GM21528 (cell line): ENCODE measurements around the gene SH3RF3.
"Not testable (repeated sequence)": the region's sequence is repeated elsewhere in the genome, so short reads cannot be mapped to it uniquely, and the experiment has no call there.

Experiments used
- ATAC-seq: cut with Tn5 transposase; IDR thresholded peaks from one replicate; pipeline ENCODE4 v1.9.1; 2021; ENCODE audit warnings: mild to moderate bottlenecking, moderate library complexity; ENCODE audit not compliant: unreplicated experiment, low FRiP score

SH3RF3 gene

DNA sequence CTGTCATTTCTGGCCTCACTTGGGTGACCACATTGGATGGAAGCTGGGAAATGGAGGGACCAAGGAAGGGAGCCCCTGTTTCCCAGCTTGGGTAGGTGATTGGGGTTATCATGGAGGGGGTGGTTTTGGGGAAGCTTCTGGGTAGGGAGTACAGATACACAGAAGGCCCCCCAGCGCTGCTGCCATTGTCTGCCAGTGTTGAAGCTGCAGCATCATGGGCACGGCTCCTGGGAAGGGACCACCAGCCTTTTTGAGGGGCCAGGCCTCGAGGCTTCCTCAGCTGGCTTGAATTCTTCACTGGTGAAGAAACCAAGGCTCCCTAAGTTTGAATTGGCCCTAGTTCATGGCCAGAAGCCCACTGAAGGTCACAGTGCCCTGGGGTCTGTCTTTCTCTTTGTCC lies 25.2 kb downstream of the SH3RF3 start:
- no peak for ATAC-seq

GRCh38 chr2:109155553-109156451 lies 26.8 kb downstream of the SH3RF3 start:
- no peak for ATAC-seq

GRCh38 chr2:109157563-109158105 lies 28.6 kb downstream of the SH3RF3 start:
- no peak for ATAC-seq

GRCh38 chr2:109158237-109158636 lies 29.2 kb downstream of the SH3RF3 start:
- no peak for ATAC-seq

DNA sequence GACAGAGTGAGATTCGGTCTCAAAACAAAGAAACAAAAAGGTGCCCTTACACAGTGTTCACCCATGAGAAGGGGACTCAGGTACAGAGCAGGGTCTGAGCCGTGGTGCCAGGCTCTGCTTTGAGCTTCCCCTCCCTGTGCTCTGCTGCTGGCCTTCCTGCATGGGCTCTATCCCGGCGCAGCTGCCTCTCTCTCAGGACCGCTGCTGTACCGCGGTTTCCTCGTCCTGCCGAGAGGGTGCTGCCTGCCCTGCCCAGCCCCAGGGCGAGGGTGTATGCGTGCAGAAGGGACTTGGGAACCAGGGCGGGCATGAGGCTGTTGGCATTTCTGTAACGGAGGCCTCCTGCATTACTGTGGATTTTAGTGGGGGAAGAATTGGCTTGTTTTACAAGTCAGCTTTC lies 30.1 kb downstream of the SH3RF3 start:
- no peak for ATAC-seq

- no peak for ATAC-seq
Observed at GRCh38 chr2:109160714-109161440, 31.9 kb downstream of the SH3RF3 start.

DNA sequence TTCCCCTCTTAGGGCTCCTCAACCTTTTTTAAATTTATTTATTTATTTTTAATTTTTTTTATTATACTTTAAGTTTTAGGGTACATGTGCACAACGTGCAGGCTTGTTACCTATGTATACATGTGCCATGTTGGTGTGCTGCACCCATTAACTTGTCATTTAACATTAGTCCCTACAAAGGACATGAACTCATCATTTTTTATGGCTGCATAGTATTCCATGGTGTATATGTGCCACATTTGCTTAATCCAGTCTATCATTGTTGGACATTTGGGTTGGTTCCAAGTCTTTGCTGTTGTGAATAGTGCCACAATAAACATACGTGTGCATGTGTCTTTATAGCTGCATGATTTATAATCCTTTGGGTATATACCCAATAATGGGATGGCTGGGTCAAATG lies 33.4 kb downstream of the SH3RF3 start:
- ATAC-seq: not testable (repeated sequence)

DNA sequence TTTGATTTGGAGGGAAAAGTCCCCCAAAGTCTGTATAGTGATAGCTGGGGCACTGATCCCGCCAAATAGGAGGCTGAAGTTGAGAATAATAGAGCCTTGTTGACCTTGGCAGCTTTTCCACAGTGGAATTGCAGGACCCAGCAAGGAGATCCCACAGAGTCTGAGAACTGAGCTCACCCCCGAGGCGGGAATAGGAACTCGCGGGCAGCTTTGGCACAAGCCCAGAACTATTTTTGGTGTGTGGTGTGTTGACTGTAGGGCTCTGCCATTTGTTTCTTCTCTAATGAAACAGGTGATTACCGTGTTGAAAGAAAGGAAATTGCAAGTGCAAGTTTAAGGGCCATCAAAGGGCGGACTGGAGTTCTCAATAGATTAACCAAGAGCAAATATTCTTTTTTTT lies 34.0 kb downstream of the SH3RF3 start:
- no peak for ATAC-seq

- ATAC-seq: no peak
Observed at GRCh38 chr2:109164311-109164710, 35.3 kb downstream of the SH3RF3 start.

DNA sequence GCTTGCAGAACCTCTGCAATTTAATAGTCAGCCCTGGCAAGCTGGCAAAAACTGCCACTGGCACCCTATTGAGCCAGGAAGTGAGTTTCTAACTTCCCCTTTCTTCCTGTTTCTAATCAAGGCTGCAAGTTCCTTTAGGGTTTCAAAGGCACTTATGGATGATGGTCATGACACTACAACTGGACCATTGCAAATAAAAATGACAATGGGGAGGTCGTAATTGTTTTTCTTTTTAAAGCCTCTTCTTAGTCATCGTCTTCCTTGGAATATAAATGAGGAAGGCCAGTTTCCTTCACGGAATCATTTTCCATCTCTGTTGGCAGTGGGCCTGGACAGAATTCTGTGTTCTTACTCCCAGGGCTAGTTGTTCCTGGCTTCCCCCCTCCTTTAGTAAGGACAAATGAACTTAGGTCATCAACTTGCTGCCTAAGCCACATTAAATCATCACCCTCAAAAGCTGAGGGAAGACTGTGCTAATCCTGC lies 35.8 kb downstream of the SH3RF3 start:
- no peak for ATAC-seq

GRCh38 chr2:109166811-109167210 lies 37.8 kb downstream of the SH3RF3 start:
- ATAC-seq: no peak

GRCh38 chr2:109168086-109168485 lies 39.1 kb downstream of the SH3RF3 start:
- no peak for ATAC-seq

- no peak for ATAC-seq
Observed at GRCh38 chr2:109168716-109169115, 39.7 kb downstream of the SH3RF3 start.

- ATAC-seq: no peak
Observed at GRCh38 chr2:109170645-109171044, 41.6 kb downstream of the SH3RF3 start.

DNA sequence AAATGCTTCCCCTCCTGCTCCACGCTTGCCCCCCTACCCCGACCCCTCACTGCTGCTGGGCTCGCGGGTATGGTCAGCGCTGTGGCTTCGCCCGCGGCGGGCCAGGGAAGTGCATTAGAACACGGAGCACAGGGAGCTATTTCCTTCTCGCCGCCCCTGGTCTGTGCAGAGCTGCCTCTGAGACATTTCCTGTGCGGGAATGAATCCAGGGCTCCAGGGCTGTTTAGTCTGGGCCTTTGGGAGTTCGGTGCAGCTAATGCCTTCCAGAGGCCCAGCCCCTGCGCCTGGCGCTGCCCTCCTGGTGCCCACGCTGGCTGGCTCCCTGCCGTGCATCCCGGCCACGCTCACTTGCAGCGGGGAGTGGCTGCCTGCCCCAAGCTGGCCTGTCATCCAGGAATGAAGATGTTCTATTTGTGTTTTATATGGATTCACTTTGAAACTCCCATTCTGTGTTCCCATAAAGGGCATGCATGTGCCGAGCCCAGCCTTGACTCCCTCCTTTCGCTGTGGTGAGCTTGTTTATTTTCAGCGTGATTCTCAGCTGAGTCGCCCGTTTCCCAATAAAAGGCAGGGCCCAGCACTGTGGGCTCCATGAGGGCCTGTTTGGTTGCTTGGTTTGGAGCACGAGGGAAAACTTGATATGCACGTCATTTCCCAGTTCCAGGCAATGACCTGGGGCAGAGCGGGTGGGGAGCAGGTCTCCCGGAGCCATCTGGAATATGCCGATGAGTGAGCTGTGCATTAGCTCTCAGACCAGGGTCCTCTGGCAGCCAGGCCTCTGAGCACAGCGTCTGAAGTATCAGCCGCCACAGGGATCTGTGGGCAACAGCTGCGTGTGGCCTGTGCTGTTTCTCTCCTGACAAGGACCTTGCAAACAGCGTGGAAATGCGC lies 42.7 kb downstream of the SH3RF3 start:
- no peak for ATAC-seq

DNA sequence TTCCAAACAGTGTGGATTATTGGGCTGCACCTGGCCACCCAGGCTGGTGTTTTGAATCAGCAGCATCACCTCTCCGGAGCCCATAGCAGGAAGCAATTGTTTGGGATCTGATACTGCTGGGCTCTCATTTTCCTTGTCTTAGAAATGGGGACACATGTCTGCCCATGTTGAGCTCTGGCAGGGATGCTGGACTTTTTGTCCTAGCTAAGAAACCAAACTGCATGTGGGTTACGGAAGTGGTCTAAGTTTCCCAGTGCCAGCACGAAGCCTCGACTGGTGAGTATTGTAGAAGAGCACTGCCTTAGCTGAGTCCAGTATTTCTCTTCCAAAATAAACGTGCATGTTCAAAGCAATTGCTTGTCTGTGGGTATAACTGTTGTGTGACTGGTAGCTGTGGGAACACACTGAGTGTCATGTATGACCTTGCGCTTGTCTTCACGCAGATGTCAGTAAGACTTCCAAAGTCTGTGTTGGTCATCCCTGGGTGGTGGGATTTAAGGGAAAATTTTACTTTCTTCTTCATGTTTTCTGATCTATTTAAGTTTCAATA lies 43.6 kb downstream of the SH3RF3 start:
- ATAC-seq: no peak

DNA sequence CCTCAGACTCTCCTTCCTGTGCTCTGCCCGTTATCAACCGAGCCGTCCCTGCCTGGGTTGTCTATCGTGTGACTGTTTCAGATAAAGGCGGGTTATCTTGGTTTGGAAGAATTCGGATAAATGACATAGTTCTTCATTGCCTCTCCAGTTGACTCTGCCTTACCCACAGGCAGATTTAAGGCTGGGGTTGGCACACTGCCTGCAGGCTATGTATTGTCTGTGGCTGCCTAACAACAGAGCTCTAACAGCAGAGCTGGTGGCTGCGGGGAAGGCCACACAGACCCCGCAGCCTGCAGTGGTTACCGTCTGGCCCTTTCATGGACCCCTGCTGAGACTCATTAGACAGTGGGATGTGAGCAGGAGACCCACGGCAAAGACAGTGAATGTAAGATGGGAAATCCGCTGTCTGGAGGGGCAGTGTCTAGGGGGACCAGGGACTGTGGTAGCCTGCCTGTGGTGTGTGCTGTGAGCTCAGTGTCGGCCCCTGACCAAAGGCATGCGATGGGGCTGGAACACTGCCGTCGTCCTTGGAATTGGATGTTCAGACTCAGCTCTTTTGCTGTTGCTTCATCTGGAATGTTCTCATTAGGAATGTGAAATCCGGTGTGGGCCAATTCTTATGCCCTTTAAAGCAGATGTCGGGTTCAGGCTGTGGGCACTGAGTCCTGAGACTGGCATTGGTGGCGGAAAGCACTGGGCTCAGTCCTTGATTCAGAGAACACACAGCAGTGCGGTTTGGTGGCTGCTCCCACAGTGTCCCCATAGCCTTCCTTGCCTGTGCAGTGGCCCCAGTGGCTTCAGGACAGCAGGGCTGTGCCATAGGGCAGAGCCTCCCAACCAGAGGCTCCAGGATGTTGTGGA lies 44.5 kb downstream of the SH3RF3 start:
- ATAC-seq: no peak

DNA sequence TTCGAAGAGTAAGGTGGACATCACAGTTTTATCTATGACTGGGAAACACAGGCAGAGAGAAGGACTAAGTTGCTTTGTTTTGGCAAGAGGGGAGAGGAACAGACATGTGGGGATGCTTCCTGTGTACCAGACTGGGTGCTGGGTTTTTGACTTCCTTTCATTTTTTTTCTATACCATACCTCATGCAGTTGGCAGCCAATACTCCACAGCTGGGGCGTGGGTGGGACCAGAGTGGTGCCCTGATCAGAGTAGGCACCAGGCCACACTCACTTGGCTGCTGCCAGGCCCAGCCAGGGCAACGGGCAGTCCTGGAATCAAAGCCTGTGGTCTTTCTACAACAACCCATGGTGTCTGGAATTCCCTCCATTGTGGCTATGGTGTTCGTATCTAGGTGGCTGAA lies 45.2 kb downstream of the SH3RF3 start:
- no peak for ATAC-seq
